CD14-positive monocyte (primary cell): Measurements from ENCODE around the gene ANTKMT. TPM values are rescaled to one million over a fixed set of nuclear protein-coding genes. Genes with fewer than 3 reads are reported as not detected.
A peak's percentile ranks its signal among the peaks of the same experiment; 100 is the strongest.

Source experiments
- DNase-seq, 3 donors: peaks; one replicate each; pipeline ENCODE4 v3.0.0-alpha.2; 2011 to 2022
- H2AFZ ChIP-seq: 2 replicates; pipeline ENCODE4 v1.6.0; 2012; ENCODE audit warnings: mild to moderate bottlenecking, low read depth, low read length, inconsistent platforms; ENCODE audit not compliant: insufficient read depth, poor library complexity, severe bottlenecking
- H3K27ac ChIP-seq, 2 donors: 1 replicate in 1 of 2; 2 replicates in 1 of 2; pipeline ENCODE4 v1.5.1; 2012 to 2013; ENCODE audit warnings: low read length in 2 of 2, control low read depth in 1 of 2, inconsistent platforms in 1 of 2, low read depth in 1 of 2, mild to moderate bottlenecking in 1 of 2
- H3K27me3 ChIP-seq, 2 donors: one replicate each; pipeline versions ENCODE4 v1.6.0 to v1.6.1; 2011 to 2013; ENCODE audit warnings: low read length in 2 of 2; ENCODE audit not compliant: control insufficient read depth in 2 of 2, insufficient read depth in 2 of 2
- H3K36me3 ChIP-seq, 2 donors: replicated peaks in 1 of 2; 1 replicate in 1 of 2; 2 replicates in 1 of 2; pipeline versions ENCODE4 v1.5.1 to v1.6.1; 2012 to 2013; ENCODE audit warnings: low read length in 2 of 2, control low read depth in 1 of 2, inconsistent platforms in 1 of 2, mild to moderate bottlenecking in 1 of 2; ENCODE audit not compliant: insufficient read depth in 2 of 2, control insufficient read depth in 1 of 2
- H3K4me1 ChIP-seq, 2 donors: 1 replicate in 1 of 2; 2 replicates in 1 of 2; pipeline versions ENCODE4 v1.5.1 to v1.6.1; 2012 to 2013; ENCODE audit warnings: low read length in 2 of 2, control low read depth in 1 of 2, inconsistent platforms in 1 of 2, mild to moderate bottlenecking in 1 of 2, moderate library complexity in 1 of 2; ENCODE audit not compliant: insufficient read depth in 2 of 2, control insufficient read depth in 1 of 2
- H3K4me2 ChIP-seq: replicated peaks from 2 replicates; pipeline ENCODE3; 2012; ENCODE audit warnings: low read length, moderate library complexity, mild to moderate bottlenecking; ENCODE audit not compliant: poor library complexity, severe bottlenecking; ENCODE audit errors: extremely low read depth
- H3K4me3 ChIP-seq, 3 experiments: fragments of 200-600 bp in 1 of 3; sonication (generic) in 1 of 3; replicated peaks in 1 of 3; 1 replicate in 2 of 3; 2 replicates in 1 of 3; pipeline ENCODE4 v1.5.1; 2011 to 2013; ENCODE audit warnings: low read length in 3 of 3, mild to moderate bottlenecking in 3 of 3, control low read depth in 2 of 3, low read depth in 2 of 3, inconsistent platforms in 1 of 3, moderate library complexity in 1 of 3
- H3K79me2 ChIP-seq: 2 replicates; pipeline ENCODE4 v1.6.0; 2012; ENCODE audit warnings: mild to moderate bottlenecking, control low read depth, inconsistent platforms, low read length, moderate library complexity; ENCODE audit not compliant: insufficient read depth
- H3K9ac ChIP-seq: 2 replicates; pipeline ENCODE4 v1.6.0; 2017; ENCODE audit warnings: low read length, mild to moderate bottlenecking; ENCODE audit not compliant: insufficient read depth, poor library complexity, severe bottlenecking
- H3K9me3 ChIP-seq, 2 donors: replicated peaks in 1 of 2; 1 replicate in 1 of 2; 2 replicates in 1 of 2; pipeline versions ENCODE4 v1.5.1 to v1.6.1; 2012 to 2013; ENCODE audit warnings: low read length in 2 of 2, control low read depth in 1 of 2; ENCODE audit not compliant: control insufficient read depth in 1 of 2, insufficient read depth in 1 of 2
- H4K20me1 ChIP-seq: 2 replicates; pipeline ENCODE4 v1.6.0; 2012; ENCODE audit warnings: mild to moderate bottlenecking, low read length, control low read depth, moderate library complexity; ENCODE audit not compliant: insufficient read depth
- H3K27ac Mint-ChIP-seq, 7 donors: one replicate each; pipeline ENCODE4 v1.8.0; 2020; ENCODE audit warnings: mild to moderate bottlenecking in 7 of 7, mixed read lengths in 7 of 7, moderate library complexity in 6 of 7, inconsistent platforms in 2 of 7
- H3K27me3 Mint-ChIP-seq, 3 donors: one replicate each; pipeline ENCODE4 v1.8.0; 2021 to 2022; ENCODE audit warnings: low read depth in 3 of 3, mild to moderate bottlenecking in 3 of 3, mixed read lengths in 3 of 3, moderate library complexity in 3 of 3, inconsistent platforms in 1 of 3
- H3K36me3 Mint-ChIP-seq, 2 donors: one replicate each; pipeline ENCODE4 v1.8.0; 2020; ENCODE audit warnings: mixed read lengths in 2 of 2, inconsistent platforms in 1 of 2, mild to moderate bottlenecking in 1 of 2
- H3K4me1 Mint-ChIP-seq: one replicate; pipeline ENCODE4 v1.8.0; 2020; ENCODE audit warnings: mild to moderate bottlenecking, mixed read lengths
- H3K4me3 Mint-ChIP-seq, 2 donors: one replicate each; pipeline ENCODE4 v1.8.0; 2020; ENCODE audit warnings: mild to moderate bottlenecking in 2 of 2, mixed read lengths in 2 of 2, moderate library complexity in 1 of 2
- H3K9me3 Mint-ChIP-seq, 7 donors: one replicate each; pipeline ENCODE4 v1.8.0; 2020 to 2022; ENCODE audit warnings: mixed read lengths in 7 of 7, mild to moderate bottlenecking in 6 of 7, moderate library complexity in 6 of 7, inconsistent platforms in 2 of 7
- CTCF ChIP-seq: fragments of 200-600 bp; IDR thresholded peaks from one replicate; pipeline ENCODE4 v1.8.0; 2022; ENCODE audit warnings: antibody characterized with exemption, mild to moderate bottlenecking
- WGBS: methylation state at CpG from one replicate; pipeline ENCODE4 v1.1.5; 2013; ENCODE audit warnings: missing lambda C conversion rate; ENCODE audit not compliant: insufficient coverage; 5-methylcytosine and 5-hydroxymethylcytosine counted together
- intact Hi-C, 2 donors: fragments of 100-400 bp; cut with micrococcal nuclease; formaldehyde crosslinking; loops; one replicate each; pipeline versions ENCODE4 v1.15.0 to v1.15.1; 2023
- polyA plus RNA-seq, 3 donors: library from polyadenylated mRNA; depleted of rRNA in 1 of 3; unstranded in 2 of 3; stranded (reverse) in 1 of 3; fragments of 300-500 nt in 2 of 3; fragments of >200 nt in 1 of 3; fragmentation: Illumina TruSeq in 2 of 3; gene quantifications; 1 replicate in 2 of 3; 2 replicates in 1 of 3; pipeline ENCODE4 v1.2.3, GENCODE V29; 2012 to 2021

Gene ANTKMT
- polyA plus RNA-seq, 3 donors: 21.5 to 56.3 (median 34.4) TPM

- WGBS: 100% methylated on average over 2 of the region's 6 CpGs
- Histone ChIP-seq H3K27me3 (no peaks in the 10 kb centered on the region), H3K9me3 (no peaks in the 10 kb centered on the region), H4K20me1 (no peaks in the 10 kb centered on the region), H3K4me2 (no peak overlapping the region), H2AFZ (no peak overlapping the region), H3K4me1 (peaks cover 1 to 6% of the 10 kb centered on the region in 2 donors), H3K27ac (no peak overlapping the region), H3K36me3 (no peaks in the 10 kb centered on the region), H3K9ac (no peak overlapping the region), H3K79me2 (no peaks in the 10 kb centered on the region), H3K4me3 (no peak overlapping the region)
- Mint-ChIP-seq H3K4me3 (no peak overlapping the region), H3K36me3 (no peaks in the 10 kb centered on the region), H3K27me3 (peaks cover 0 to 4% (median 0%) of the 10 kb centered on the region in 3 donors), H3K27ac (peak overlapping the region in 1 of 7 donors; percentile 7), H3K9me3 (no peaks in the 10 kb centered on the region), H3K4me1 (peaks cover 6% of the 10 kb centered on the region)
- DNase-seq: no peak
- intact Hi-C loops: no loop called here
- TF ChIP-seq CTCF: no peak
Measured at GRCh38 chr16:749010-749409, 28.1 kb downstream of the ANTKMT start.

GRCh38 chr16:750485-750884 is 29.5 kb downstream of the ANTKMT start:
- Histone ChIP-seq H3K9me3 (no peaks in the 10 kb centered on the region), H3K79me2 (no peaks in the 10 kb centered on the region), H3K27me3 (no peaks in the 10 kb centered on the region), H3K36me3 (no peaks in the 10 kb centered on the region), H3K27ac (no peak overlapping the region), H2AFZ (no peak overlapping the region), H3K4me2 (no peak overlapping the region), H3K9ac (no peak overlapping the region), H4K20me1 (no peaks in the 10 kb centered on the region), H3K4me1 (peaks cover 16 to 21% of the 10 kb centered on the region in 2 donors), H3K4me3 (no peak overlapping the region)
- no peaks in the 10 kb centered on the region for H3K9me3 Mint-ChIP-seq
- WGBS: 95% methylated on average over 7 of the region's 9 CpGs
- no peaks in the 10 kb centered on the region for H3K36me3 Mint-ChIP-seq
- intact Hi-C loops: no loop called here
- DNase-seq: no peak
- peaks cover 18% of the 10 kb centered on the region for H3K4me1 Mint-ChIP-seq
- no peak for TF ChIP-seq CTCF
- H3K27me3 Mint-ChIP-seq: peaks cover 0 to 4% (median 0%) of the 10 kb centered on the region in 3 donors
- no peak overlapping the region for H3K4me3 Mint-ChIP-seq
- no peak overlapping the region for H3K27ac Mint-ChIP-seq
